IMR-90 (cell line): ENCODE data around the gene USP32. TPM values are rescaled to one million over a fixed set of nuclear protein-coding genes. Genes with fewer than 3 reads are reported as not detected.

ENCODE experiments used
- ATAC-seq: fragments of 200-7000 bp; cut with Tn5 transposase; 2 replicates; pipeline ENCODE4 v1.9.1; 2020; ENCODE audit warnings: low read depth, mild to moderate bottlenecking, moderate library complexity
- BruUV-seq: library from RNA; stranded (reverse); fragments of 400-500 nt; replicated peaks from 2 replicates; lab custom pipeline; 2021; lab: Mats Ljungman, UMichigan
- CTCF ChIA-PET: fragments of 300-600 bp; formaldehyde crosslinking; extraction: SDS; loops from one replicate; lab custom pipeline; 2021; ENCODE audit warnings: antibody characterized with exemption; lab: Yijun Ruan, JAX
- POLR2A ChIA-PET: fragments of 300-600 bp; sonication (Branson Sonifier 250); formaldehyde crosslinking; loops from one replicate; lab custom pipeline; 2022; ENCODE audit warnings: antibody characterized with exemption; ENCODE audit not compliant: unreplicated experiment; lab: Charles Lee
- DNase-seq: peaks from one replicate; pipeline ENCODE4 v3.0.0; 2013
- H2AFZ ChIP-seq: replicated peaks from 2 replicates; pipeline ENCODE3; 2013; ENCODE audit warnings: low read length, mild to moderate bottlenecking; ENCODE audit not compliant: poor library complexity
- H2AK5ac ChIP-seq: 2 replicates; pipeline ENCODE4 v1.6.1; 2013; ENCODE audit warnings: low read depth, low read length, inconsistent platforms
- H2AK9ac ChIP-seq: replicated peaks from 2 replicates; pipeline ENCODE3; 2013; ENCODE audit warnings: mild to moderate bottlenecking, low read depth, low read length, moderate library complexity; ENCODE audit not compliant: poor library complexity
- H2BK120ac ChIP-seq: 2 replicates; pipeline ENCODE4 v1.6.1; 2013; ENCODE audit warnings: low read depth, low read length, inconsistent platforms
- H2BK15ac ChIP-seq: 3 replicates; pipeline ENCODE4 v1.6.1; 2013; ENCODE audit warnings: low read depth, low read length, inconsistent platforms
- H2BK20ac ChIP-seq: 2 replicates; pipeline ENCODE4 v1.6.1; 2013; ENCODE audit warnings: low read depth, mild to moderate bottlenecking, inconsistent platforms, low read length, moderate library complexity
- H2BK5ac ChIP-seq: 2 replicates; pipeline ENCODE4 v1.6.1; 2013; ENCODE audit warnings: mild to moderate bottlenecking, low read depth, low read length, inconsistent platforms; ENCODE audit not compliant: poor library complexity, severe bottlenecking
- H3K14ac ChIP-seq: replicated peaks from 2 replicates; pipeline ENCODE4 v1.6.1; 2013; ENCODE audit warnings: low read depth, low read length, inconsistent platforms
- H3K18ac ChIP-seq: 2 replicates; pipeline ENCODE4 v1.6.1; 2013; ENCODE audit warnings: low read depth, low read length, control low read depth
- H3K23ac ChIP-seq: 2 replicates; pipeline ENCODE4 v1.6.1; 2013; ENCODE audit warnings: low read depth, low read length, inconsistent platforms
- H3K27ac ChIP-seq: 2 replicates; pipeline ENCODE4 v1.5.1; 2013; ENCODE audit warnings: mild to moderate bottlenecking, control low read depth, low read length; ENCODE audit not compliant: insufficient read depth
- H3K27me3 ChIP-seq: 2 replicates; pipeline ENCODE4 v1.6.1; 2013; ENCODE audit warnings: low read length; ENCODE audit not compliant: control insufficient read depth, insufficient read depth
- H3K36me3 ChIP-seq: 2 replicates; pipeline ENCODE4 v1.6.1; 2013; ENCODE audit warnings: low read length, mixed read lengths; ENCODE audit not compliant: control insufficient read depth, insufficient read depth
- H3K4ac ChIP-seq: 2 replicates; pipeline ENCODE4 v1.6.1; 2013; ENCODE audit warnings: low read depth, low read length, inconsistent platforms
- H3K4me1 ChIP-seq: 2 replicates; pipeline ENCODE4 v1.6.1; 2013; ENCODE audit warnings: low read length, mixed read lengths; ENCODE audit not compliant: control insufficient read depth, insufficient read depth
- H3K4me2 ChIP-seq: 2 replicates; pipeline ENCODE4 v1.6.1; 2013; ENCODE audit warnings: low read depth, mild to moderate bottlenecking, control low read depth, low read length, moderate library complexity
- H3K4me3 ChIP-seq: 2 replicates; pipeline ENCODE4 v1.5.1; 2013; ENCODE audit warnings: low read depth, mild to moderate bottlenecking, control low read depth, low read length, moderate library complexity; ENCODE audit not compliant: insufficient read depth
- H3K56ac ChIP-seq: 2 replicates; pipeline ENCODE4 v1.6.1; 2013; ENCODE audit warnings: low read length, inconsistent platforms; ENCODE audit not compliant: insufficient read depth; ENCODE audit errors: extremely low read depth
- H3K79me1 ChIP-seq, 2 experiments: 2 replicates each; pipeline ENCODE4 v1.6.1; 2013; ENCODE audit warnings: low read length in 2 of 2, inconsistent platforms in 1 of 2, low read depth in 1 of 2
- H3K9ac ChIP-seq: 2 replicates; pipeline ENCODE4 v1.6.1; 2013; ENCODE audit warnings: low read depth, low read length, control low read depth
- H3K9me1 ChIP-seq: 2 replicates; pipeline ENCODE4 v1.6.1; 2013; ENCODE audit warnings: low read length, inconsistent platforms; ENCODE audit not compliant: insufficient read depth
- H3K9me3 ChIP-seq: 2 replicates; pipeline ENCODE4 v1.6.1; 2013; ENCODE audit warnings: low read length; ENCODE audit not compliant: control insufficient read depth, insufficient read depth
- H4K20me1 ChIP-seq: 2 replicates; pipeline ENCODE4 v1.6.1; 2013; ENCODE audit warnings: low read length, inconsistent platforms; ENCODE audit not compliant: insufficient read depth
- H4K5ac ChIP-seq: 2 replicates; pipeline ENCODE4 v1.6.1; 2013; ENCODE audit warnings: mild to moderate bottlenecking, low read depth, low read length, control low read depth
- H4K8ac ChIP-seq, 2 experiments: 2 replicates each; pipeline ENCODE4 v1.6.1; 2013; ENCODE audit warnings: low read depth in 2 of 2, low read length in 2 of 2, control low read depth in 1 of 2, inconsistent platforms in 1 of 2
- H4K91ac ChIP-seq: 2 replicates; pipeline ENCODE4 v1.6.1; 2013; ENCODE audit warnings: low read depth, low read length, inconsistent platforms; ENCODE audit not compliant: insufficient read depth
- CHD1 ChIP-seq: IDR thresholded peaks from 2 replicates; pipeline ENCODE4 v1.6.1; 2012; ENCODE audit warnings: low read depth, low read length, improper control_type of control experiment
- MAFK ChIP-seq: IDR thresholded peaks from 2 replicates; pipeline ENCODE4 v1.6.1; 2012; ENCODE audit warnings: low read depth, low read length, improper control_type of control experiment
- POLR2A ChIP-seq: IDR thresholded peaks from 2 replicates; pipeline ENCODE4 v1.6.1; 2012; ENCODE audit warnings: mild to moderate bottlenecking, low read depth, low read length
- WGBS, 2 experiments: methylation state at CpG; one replicate each; pipeline versions ENCODE4 v1.1.5 to v1.1.7; 2013; ENCODE audit warnings: missing lambda C conversion rate in 2 of 2; ENCODE audit not compliant: insufficient read length in 1 of 2; ENCODE audit errors: extremely low coverage in 2 of 2; 5-methylcytosine and 5-hydroxymethylcytosine counted together
- dilution Hi-C: fragments of 300-500 bp; cut with HindIII; formaldehyde crosslinking; loops from one replicate; pipeline ENCODE4 v1.14.3; 2018; ENCODE audit warnings: low sequenced_read_pairs; ENCODE audit not compliant: unreplicated experiment
- in situ Hi-C: fragments of 300-500 bp; cut with MboI; formaldehyde crosslinking; loops from 3 replicates; pipeline ENCODE4 v1.14.3; 2019; ENCODE audit warnings: low sequenced_read_pairs, inconsistent platforms, mixed read lengths
- intact Hi-C: fragments of 100-400 bp; cut with micrococcal nuclease; formaldehyde crosslinking; loops from 2 replicates; pipeline ENCODE4 v1.10.0; 2022
- polyA plus RNA-seq, 3 experiments: library from polyadenylated mRNA; depleted of rRNA; stranded (reverse); fragments of >200 nt; gene quantifications; 2 replicates each; pipeline ENCODE4 v1.2.3, GENCODE V29; 2012; ENCODE audit warnings: low replicate concordance in 1 of 3
- total RNA-seq: library from RNA; depleted of rRNA; stranded (reverse); fragments of >200 nt; gene quantifications from 2 replicates; pipeline ENCODE4 v1.2.3, GENCODE V29; 2012

USP32 gene
- total and polyA plus RNA-seq, 2 of the 4 experiments (the other 2 are of a cell fraction), result 16.8 to 46.8 TPM

- BruUV-seq, result no TSS peak
- intact Hi-C loops (no loop called here), in situ Hi-C loops (no loop called here), dilution Hi-C loops (no loop called here)
- H3K4me3 ChIP-seq, result no peak overlapping the region
- no peak overlapping the region for H3K23ac ChIP-seq
- no peak overlapping the region for H3K27ac ChIP-seq
- H3K27me3 ChIP-seq, result peaks cover 53% of the 10 kb centered on the region
- POLR2A ChIA-PET, result no interaction called here
- no peak overlapping the region for H2BK120ac ChIP-seq
- no peak overlapping the region for H2AFZ ChIP-seq
- no peak for TF ChIP-seq CHD1
- TF ChIP-seq POLR2A, result no peak
- no peak for TF ChIP-seq MAFK
- H4K20me1 ChIP-seq, result 0 out of 2 replicates have a peak, but pooled peaks cover 5% of the 10 kb centered on the region
- no peak overlapping the region for H2AK5ac ChIP-seq
- H3K56ac ChIP-seq, result no peak overlapping the region
- no peak overlapping the region for H2BK20ac ChIP-seq
- H3K18ac ChIP-seq, result no peak overlapping the region
- no peak overlapping the region for H4K5ac ChIP-seq
- no peaks in the 10 kb centered on the region for H3K36me3 ChIP-seq
- H3K14ac ChIP-seq, result no peak overlapping the region
- ATAC-seq, result no peak
- H3K4ac ChIP-seq, result no peak overlapping the region
- peaks cover 7% of the 10 kb centered on the region; the same call in 1 of the 2 replicates for H3K9me1 ChIP-seq
- H3K4me2 ChIP-seq, result no peak overlapping the region
- no peak overlapping the region for H2AK9ac ChIP-seq
- no peak overlapping the region for H2BK15ac ChIP-seq
- H3K9ac ChIP-seq, result no peak overlapping the region
- H4K8ac ChIP-seq, result no peak overlapping the region
- WGBS, 2 experiments, result 45% methylated on average over 7 of the region's 9 CpGs; no CpG with 5 or more reads in 1 of the 2 experiments
- H2BK5ac ChIP-seq, result no peak overlapping the region
- H4K91ac ChIP-seq, result no peak overlapping the region
- no peak for DNase-seq
- CTCF ChIA-PET, result no interaction called here
- H3K9me3 ChIP-seq, result no peaks in the 10 kb centered on the region
- H3K4me1 ChIP-seq, result peaks cover 3% of the 10 kb centered on the region; the same call in 1 of the 2 replicates
- H3K79me1 ChIP-seq, result no peaks in the 10 kb centered on the region
Observed at GRCh38 chr17:60155815-60156214, 236.1 kb downstream of the USP32 start.
